ENCODE data around the gene NRXN3.

- no peak for TF ChIP-seq CTCF (IDR thresholded peaks at IDR 0.05)
- no peak for TF ChIP-seq EZH2phosphoT487 (IDR thresholded peaks at IDR 0.05)
- TF ChIP-seq EZH2 (IDR thresholded peaks at IDR 0.05): no peak
Measured at GRCh38 chr14:78509516-78509915, 339.3 kb downstream of the NRXN3 start.
